ENCODE measurements around the gene RAP1GDS1.
"Not testable (repeated sequence)": the region's sequence is repeated elsewhere in the genome, so short reads cannot be mapped to it uniquely, and the experiment has no call there.

Gene RAP1GDS1

DNA sequence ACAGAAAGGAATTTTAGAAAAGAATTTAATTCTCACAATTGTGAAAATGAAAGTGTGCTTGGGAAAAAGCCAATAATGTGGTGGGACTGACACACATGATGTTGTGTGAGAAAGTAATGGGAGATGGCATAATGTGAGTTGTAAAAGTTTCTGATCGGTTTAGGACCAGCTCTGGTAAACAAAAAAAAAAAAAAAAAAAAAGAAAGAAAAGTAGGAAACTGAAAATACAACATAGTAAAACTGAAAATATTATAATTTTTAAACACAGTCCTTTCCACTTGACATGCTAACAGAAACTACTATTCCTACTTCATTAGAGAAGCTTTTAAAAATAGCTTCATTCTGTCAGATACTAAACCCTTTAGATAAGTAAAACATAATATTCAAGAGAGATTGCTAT, 28.2 kb downstream of the RAP1GDS1 start:
- no peak for DNase-seq (ENCODE audit: low read depth)

DNA sequence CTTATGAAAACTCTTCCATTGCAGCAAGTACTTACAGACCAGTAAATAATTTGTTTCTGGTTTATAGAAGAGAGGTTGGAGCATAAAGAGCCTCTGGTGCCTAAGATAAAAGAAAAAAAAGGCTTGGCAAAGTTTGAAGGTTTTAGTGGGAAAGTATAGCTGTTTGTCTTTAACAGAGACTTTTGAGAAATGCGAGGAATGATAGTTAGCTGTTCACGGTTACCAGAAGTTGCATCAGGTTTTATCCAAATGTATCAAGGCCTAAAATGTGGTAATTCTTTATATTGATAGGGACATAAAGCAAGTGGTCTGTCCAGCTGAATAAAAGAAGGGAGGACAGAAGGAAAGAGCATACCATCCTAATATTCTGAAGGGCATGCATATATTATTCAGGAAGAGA, 29.3 kb downstream of the RAP1GDS1 start:
- DNase-seq (ENCODE audit: low read depth): no peak

DNA sequence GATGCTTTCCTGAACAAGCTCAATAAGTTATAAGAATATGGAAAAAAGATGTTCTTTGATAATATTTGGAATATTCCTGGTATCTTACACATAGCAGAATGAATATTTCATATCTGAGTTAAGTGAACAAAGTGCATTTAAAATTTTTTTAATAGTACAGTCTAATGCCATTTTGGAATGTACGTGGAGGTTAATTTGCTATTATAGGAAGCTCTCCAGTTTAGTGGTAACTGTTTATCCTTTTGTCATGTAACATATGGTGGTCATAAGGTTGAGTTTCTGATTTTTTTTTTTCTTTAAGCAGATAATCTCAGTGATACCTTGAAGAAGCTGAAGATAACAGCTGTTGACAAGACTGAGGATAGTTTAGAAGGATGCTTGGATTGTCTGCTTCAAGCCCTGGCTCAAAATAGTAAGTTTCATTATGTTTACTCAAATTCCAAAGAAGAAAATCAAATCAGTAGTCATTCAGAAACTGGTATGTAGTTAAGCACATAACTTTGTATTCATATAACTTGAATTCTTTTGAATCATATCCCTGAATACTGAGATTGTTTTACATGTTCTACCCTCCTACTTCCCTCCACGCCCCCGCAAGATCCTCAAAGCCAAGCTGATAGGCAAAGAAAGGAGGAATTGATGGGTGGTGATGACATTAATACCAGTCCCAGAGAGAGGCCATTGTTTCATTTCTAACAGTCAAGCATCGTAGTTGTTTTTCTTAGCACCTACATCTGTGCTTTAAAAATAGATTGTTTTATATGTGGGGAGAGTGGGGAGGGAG, 32.1 kb downstream of the RAP1GDS1 start:
- DNase-seq (ENCODE audit: low read depth): no peak

DNA sequence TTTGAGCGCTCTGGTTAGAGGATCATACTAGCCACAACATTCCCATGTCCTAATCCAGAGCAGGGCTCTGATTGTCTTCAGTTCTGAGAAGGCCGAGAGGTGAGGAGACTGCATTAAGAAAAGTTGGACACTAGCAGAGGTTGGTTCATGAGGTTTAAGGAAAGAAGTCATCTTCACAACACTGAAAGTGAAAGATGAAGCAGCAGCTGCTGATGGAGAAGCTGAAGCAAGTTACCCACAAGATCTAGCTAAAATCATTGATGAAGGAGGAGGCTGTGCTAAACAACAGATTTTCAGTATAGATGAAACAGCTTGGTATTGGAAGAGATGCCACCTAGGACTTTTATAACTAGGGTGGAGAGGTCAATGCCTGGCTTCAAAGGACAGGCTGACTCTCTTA, 36.8 kb downstream of the RAP1GDS1 start:
- no peak for DNase-seq (ENCODE audit: low read depth)

DNA sequence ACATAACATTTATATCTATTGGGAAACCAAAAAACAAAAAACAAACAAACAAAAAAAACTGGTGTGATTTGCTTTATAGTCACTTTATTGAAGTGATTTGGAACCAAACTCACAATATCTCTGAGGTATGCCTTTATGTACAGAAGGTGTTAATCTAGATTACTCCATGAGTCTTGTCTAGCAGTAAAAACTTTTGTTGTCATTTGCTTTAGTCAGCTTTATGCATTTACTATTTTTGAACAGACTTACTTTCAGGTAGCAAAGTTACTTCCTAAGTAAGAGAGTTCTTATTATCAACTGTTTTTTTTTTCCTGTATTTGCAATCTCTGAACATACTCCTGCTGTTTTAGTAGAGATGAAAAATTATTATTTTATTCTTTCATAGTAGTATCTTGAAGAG, 39.5 kb downstream of the RAP1GDS1 start:
- DNase-seq (ENCODE audit: low read depth): no peak

DNA sequence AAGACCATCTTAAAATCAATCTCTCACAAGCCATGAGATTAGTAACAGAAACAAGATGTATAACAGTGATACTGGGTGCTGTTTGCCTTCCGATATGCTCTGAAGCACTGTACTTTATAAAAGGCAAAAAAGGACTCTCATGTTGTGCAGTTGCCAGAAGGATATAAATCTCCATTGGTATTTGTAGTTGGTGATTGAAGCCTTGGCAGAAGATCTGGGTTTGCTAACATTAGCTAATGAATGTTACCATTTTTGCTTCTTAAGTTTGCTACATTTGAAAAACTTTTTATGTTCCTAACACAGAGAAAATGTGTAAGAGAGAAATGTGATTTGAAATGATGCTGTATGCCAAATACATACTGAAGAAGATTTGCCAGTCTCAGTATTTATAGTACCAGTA, 44.4 kb downstream of the RAP1GDS1 start:
- no peak for DNase-seq (ENCODE audit: low read depth)

DNA sequence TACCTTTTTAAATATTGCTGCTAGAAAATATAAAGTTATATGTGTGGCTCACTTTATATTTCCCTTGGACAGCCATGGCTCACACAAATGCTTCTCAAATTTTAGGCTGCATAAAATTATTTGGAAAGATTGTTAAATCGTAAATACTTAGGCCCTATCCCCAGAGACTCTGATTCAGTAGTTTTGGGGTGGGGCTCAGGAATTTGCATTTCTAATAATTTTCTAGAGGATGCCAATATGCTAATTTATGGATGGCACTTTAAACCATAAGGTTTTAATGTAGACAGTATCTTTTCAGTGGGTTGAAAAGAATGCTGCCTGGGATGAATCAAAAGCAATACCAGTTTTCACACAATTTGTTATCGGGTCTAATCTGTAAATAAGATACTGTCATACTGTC, 49.7 kb downstream of the RAP1GDS1 start:
- no peak for DNase-seq (ENCODE audit: low read depth)

DNA sequence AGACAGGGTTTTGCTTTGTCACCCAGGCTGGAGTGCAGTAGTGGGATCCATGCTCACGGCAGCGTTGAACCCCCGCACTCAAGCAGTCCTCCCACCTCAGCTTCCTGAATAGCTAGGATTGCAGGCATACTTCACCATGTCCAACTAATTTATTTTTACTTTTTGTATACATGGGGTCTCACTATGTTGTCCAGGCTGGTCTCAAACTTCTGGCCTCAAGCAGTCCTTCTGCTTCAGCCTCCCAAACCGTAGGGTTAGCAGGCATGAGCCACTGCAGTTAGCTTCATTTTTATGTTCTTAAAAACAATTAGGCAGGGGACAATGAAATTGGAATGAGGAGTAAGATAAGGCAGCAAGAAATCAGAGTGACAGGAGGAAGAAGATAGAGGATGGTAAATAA, 50.5 kb downstream of the RAP1GDS1 start:
- no peak for DNase-seq (ENCODE audit: low read depth)

DNA sequence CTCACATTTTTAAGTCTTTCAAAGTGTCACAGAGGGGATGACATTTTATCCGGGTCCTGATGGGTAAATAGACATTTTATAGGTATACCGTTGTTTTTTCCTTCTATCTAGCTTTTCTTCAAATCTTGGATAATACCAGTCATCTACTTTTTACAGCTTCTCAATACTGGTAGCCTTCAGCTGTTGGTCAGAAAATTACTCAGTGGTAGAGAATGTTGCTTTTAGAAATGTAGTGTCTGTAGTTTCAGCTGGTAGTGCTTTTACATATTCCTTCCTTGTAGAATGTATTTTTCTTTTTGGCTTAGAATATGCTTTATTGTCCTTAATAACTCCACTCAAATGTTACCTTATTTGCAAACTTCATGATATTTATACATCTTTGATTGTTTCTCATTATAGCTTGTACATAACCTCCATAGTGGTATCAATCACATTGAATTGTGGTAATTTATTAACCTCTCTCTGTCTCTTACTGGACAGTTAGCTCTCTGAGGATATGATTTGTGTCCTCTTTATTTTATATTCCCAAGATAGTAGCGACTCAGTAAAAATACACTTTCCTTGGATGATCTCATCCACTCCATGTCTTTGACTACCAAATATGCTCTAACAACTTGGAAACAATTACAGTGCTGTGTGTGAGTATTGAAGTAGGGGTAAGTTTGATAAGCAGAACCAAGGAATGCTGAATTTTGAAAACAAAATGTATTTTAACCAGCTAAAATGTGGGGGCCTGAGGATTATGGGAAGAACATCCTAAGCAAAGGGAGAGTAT, 53.8 kb downstream of the RAP1GDS1 start:
- no peak for DNase-seq (ENCODE audit: low read depth)

DNA sequence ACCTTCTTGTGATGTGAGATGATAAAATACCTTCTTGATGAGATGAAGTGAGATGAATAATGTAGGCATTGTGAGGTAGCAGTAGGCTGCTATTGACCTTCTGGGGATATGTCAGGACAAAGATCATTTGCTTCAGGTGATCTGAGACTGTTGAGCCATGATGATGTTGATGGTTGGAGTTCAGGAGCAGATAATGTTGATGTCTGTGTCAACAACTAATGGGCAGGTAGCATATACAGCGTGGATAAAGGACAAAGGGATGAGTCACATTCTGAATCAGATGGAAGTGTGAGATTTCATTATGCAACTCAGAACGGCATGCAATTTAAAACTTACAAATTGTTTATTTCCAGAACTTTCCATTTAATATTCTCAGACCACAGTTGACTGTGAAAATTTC, 57.3 kb downstream of the RAP1GDS1 start:
- no peak for DNase-seq (ENCODE audit: low read depth)

DNA sequence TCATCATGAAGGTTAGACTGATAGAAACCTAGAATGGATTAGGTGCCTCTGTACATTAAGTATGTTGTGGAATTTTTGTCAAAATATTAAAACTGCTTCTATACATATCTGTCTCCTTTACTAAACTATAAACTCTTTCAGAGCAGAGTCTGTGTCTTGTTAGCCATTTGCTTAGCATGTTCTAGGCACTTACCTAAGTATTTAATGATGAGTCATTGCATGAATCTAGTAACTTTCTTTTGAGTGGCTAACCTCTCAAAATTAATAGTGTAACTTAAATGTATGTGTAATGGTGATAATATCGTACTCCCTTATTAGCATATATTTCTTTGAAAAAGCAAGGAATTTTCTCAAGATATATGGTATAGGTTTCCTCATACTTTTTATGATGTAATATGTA, 57.8 kb downstream of the RAP1GDS1 start:
- no peak for DNase-seq (ENCODE audit: low read depth)

DNA sequence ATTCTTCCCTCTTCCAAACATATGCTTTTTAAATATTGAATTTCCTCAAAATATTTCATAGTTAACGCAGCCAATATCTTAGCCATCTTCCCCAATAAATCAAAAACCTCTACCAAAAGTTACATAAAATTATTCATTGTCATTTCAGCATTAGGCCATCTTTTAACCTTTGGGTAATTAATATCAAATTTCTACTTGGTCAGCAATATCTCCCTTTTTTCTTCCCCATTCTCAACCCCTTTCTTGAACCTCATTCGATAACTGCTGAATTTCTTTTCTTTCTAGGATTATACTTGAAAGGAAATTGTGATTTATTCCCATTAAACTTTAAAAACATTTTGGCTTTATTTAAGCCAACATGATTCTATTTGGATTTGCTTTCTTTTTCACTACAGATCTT, 65.0 kb downstream of the RAP1GDS1 start:
- no peak for DNase-seq (ENCODE audit: low read depth)

DNA sequence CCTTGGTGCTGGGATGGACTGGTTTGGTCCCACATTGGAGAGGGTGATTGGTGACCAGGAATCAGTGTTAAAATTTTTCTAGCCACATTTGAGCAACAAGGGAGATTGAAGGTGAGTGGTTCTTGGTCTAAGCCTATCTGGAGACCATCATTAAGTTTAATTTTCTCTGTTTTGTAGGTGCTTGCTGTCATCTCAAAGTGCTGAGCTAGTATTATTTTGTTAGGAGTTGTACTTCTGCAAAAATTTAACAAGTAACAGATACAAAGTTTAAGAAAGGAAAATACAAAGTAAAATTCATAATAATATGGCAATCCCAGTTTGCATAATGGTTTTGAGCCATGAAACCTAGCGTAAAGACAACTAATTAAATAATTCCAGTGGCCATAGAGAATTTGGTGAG, 66.5 kb downstream of the RAP1GDS1 start:
- no peak for DNase-seq (ENCODE audit: low read depth)

DNA sequence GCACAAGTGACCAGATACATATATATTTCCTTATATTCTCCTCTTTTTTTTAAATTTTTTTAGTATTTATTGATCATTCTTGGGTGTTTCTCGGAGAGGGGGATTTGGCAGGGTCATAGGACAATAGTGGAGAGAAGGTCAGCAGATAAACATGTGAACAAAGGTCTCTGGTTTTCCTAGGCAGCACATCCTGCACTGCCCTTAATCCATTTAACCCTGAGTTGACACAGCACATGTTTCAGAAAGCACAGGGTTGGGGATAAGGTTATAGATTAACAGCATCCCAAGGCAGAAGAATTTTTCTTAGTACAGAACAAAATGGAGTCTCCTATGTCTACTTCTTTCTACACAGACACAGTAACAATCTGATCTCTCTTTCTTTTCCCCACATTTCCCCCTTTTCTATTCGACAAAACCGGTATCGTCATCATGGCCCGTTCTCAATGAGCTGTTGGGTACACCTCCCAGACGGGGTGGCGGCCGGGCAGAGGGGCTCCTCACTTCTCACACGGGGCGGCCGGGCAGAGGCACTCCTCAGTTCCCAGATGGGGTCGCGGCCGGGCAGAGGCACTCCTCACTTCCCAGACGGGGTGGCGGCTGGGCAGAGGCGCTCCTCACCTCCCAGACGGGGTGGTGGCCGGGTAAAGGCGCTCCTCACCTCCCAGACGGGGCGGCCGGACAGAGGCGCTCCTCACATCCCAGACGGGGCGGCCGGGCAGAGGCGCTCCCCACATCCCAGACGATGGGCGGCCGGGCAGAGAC, 68.9 kb downstream of the RAP1GDS1 start:
- DNase-seq (ENCODE audit: low read depth): not testable (repeated sequence)

DNA sequence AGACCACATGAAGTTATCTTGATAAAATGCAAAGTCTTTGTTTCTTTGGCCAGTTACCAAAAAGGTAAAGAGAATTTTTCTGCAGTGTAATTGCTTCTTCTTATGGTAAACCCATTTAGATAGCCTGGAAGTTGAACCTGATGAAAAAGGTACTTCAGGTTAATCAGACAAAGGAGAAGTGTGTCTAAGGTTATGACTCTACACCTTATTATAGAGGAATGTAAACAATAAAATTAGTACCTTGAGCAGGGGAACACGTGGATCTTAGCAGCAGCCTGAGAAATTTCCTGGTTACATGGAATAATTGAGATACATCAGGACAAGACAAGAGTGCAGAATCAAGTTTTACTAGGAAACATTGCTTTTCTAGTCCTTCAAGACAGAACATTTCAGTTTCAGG, 70.8 kb downstream of the RAP1GDS1 start:
- DNase-seq (ENCODE audit: low read depth): no peak

DNA sequence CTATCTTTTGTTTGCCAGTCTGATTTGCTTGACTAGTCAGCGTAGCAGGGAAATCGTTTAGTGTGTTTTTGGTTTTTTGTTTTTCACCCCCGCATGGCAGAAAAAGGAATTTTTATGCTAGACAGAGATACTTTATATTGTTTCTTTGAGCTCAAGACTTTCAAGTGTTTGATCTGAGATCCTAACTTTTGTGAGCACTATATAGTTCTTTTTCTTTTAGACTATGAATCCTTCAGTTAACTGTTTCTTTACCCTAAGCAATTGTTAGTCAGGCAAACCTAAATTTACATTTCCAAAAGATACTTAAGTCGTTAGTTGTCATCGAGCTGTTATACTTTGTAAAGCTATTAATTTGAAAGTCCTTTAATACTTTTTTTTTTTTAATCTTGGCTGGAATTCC, 73.3 kb downstream of the RAP1GDS1 start:
- DNase-seq (ENCODE audit: low read depth): no peak

DNA sequence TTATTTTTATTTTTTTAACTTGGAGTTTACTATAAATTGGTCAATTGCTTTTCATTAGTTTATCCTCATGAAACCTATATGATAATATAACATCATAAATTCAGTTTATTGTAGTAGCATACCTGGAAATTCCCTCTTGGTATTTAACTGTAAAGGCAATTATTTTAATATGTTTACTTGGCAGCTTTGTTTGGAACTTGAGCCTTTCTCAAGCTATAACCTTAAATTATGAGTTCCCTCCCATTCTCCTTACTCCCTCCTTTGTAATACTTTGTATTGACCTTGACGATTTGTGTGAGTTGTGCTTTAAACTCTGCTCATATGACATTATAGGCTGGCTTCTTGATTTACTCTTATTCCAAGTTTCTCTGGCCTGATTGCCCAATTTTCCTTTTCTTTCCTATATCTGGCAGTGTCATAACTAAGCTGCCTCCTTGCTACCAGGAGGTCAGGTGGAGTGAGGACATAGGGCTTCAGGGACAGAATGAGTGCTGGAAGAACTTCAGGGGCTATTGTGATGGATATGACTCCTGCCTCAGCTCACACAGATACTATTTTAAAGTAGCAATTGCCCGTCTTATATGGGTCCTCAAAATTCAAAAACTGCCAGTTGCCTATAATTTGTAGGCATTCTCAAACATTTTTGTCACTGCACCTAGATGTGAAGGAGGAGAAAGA, 77.7 kb downstream of the RAP1GDS1 start:
- DNase-seq (ENCODE audit: low read depth): no peak

DNA sequence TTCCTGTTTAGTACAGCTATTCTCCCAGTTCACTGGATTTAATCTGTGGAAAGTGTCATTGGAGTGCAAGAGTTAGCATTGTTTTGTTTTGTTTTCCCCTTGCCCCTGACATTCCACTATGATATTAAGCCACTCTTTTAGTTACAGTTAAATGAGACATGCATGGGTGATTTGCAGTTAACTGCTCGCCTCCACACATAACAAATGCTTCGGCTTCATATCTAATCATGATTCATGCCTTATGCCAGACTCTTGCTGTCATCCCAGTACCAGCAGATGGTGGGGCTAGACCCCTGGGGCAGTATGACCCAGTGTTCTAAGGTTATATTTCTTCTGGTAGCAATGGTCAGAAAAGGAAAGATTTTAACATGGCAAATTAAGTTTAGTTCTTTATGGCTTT, 80.1 kb downstream of the RAP1GDS1 start:
- DNase-seq (ENCODE audit: low read depth): no peak

DNA sequence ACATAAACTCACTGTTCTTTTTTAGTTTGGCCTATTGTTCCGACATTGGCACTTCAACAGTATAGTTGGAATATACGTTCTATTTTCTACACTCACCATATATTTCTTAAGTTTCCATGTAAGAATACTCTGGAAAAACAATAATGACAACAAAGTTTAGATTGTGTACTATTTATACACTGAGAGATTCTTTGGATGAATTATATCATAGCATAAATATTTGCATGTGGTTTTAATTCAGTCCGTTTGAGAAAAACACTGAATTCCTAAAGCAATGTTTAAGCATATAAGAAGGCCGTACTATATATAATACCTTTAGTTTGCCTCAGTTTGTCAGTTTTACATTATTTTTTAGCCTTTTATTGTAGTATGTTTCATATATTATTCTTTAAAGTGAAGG, 82.4 kb downstream of the RAP1GDS1 start:
- DNase-seq (ENCODE audit: low read depth): no peak

DNA sequence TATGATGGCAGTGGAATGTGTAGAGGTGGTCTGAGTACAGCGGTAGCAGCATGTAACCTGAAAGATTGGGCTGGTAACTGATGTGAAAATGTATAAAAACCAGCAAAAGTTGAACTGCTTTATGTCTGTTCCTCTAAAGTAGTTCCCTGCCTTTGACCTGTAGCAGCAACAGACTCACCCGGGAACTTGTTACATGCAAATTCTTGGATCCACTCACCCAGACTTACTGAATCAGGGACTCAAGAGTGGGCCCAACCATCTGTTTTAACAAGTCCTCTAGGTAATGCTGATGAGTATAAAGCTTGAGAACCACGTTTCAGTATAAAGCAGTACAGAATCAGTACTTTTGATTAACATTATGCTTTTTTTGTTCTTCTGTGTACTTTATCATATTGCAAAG, 84.7 kb downstream of the RAP1GDS1 start:
- DNase-seq (ENCODE audit: low read depth): no peak

DNA sequence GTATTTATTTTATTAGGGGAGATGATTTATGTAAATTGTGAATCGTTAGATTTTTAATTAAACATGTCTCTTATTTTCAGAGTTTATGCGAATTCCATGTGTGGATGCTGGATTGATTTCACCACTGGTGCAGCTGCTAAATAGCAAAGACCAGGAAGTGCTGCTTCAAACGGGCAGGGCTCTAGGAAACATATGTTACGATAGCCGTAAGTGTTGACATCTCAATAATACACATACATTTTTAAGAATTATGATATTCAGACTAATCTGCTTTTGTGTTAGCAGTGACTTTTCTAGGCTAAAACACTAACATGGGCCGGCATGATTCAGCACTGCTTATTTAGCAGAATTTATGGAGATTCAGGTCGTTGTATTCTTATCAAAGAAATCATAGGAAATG, 91.2 kb downstream of the RAP1GDS1 start:
- DNase-seq (ENCODE audit: low read depth): no peak

DNA sequence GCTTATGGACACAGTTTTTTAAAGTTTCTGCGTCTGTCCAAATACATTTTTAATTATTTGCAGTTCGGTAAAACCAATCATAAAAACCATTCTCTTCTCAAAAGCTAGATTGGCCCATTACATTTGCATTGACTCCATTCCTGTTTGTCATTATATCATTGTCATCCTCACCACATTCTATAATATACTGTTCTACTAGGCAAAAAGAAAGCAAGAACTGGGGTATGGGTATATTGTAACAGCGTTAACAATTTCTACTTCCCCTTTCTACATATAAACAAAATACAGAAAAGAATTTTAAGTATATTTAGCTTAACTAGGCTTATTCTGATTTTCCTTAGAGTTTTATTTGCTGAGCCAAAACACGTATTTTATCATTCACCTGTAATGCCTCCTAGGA, 91.8 kb downstream of the RAP1GDS1 start:
- no peak for DNase-seq (ENCODE audit: low read depth)

Measured in activated T-helper 9 cell treated with anti-CD3 and anti-CD28 coated beads, Interleukin-2, amount 50 U/mL, for 16 hours (primary cell).